NCI-H1048 (cell line): Measurements from ENCODE around the gene DERL3.

Source experiments
- DNase-seq: peaks from one replicate; lab custom pipeline; 2025; lab: John Stamatoyannopoulos, UW

The DERL3 gene

DNA sequence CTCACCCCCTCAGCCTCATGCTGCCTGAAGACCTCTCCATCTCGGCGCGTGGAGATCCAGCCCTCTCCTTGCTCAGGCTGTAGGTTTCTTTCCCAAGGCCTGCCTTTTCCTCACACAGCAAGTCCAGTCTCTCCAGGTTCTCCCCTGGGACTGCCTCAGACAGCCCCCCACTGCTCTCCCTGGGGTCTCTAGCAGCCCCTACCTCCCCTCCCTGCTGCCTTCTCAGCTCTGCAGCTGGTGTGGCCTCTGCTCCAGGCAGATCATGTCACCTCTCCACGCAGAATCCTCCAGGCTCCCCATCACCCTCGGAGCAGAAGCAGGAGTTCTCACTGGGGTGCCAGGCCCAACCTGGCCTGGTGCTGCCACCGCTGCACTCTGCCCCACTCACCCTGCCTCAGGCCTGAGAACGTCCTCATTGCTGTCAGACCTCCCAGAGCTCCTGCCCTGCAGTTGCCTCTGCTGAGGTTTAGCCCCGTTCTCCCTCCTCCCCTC, 36.9 kb downstream of the DERL3 start:
- no peak for DNase-seq

GRCh38 chr22:23801238-23801821, 37.5 kb downstream of the DERL3 start:
- no peak for DNase-seq

GRCh38 chr22:23800297-23801237, 38.2 kb downstream of the DERL3 start:
- no peak for DNase-seq

DNA sequence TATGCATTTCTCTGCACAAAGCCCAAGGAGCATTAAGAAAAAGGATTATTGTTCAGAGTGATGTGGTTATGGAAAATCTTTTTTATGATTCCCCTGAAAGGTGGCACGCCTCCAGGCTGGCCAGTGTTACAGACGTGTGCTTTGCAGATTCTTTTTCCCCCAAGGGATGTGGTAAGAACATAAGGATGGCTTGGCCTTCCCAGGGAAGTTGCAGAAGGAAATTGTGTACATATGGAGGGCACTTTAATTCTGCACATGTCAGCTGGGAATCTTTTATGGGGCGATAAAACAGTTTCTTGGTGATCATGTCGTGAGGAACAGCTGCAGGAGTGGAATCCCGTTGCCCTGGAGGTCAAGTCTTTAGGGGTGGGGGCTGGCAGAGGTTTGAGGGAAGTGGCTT, 42.3 kb downstream of the DERL3 start:
- no peak for DNase-seq

- DNase-seq = no peak
These were observed 45.5 kb downstream of the DERL3 start for GRCh38 chr22:23793326-23793725.

DNA sequence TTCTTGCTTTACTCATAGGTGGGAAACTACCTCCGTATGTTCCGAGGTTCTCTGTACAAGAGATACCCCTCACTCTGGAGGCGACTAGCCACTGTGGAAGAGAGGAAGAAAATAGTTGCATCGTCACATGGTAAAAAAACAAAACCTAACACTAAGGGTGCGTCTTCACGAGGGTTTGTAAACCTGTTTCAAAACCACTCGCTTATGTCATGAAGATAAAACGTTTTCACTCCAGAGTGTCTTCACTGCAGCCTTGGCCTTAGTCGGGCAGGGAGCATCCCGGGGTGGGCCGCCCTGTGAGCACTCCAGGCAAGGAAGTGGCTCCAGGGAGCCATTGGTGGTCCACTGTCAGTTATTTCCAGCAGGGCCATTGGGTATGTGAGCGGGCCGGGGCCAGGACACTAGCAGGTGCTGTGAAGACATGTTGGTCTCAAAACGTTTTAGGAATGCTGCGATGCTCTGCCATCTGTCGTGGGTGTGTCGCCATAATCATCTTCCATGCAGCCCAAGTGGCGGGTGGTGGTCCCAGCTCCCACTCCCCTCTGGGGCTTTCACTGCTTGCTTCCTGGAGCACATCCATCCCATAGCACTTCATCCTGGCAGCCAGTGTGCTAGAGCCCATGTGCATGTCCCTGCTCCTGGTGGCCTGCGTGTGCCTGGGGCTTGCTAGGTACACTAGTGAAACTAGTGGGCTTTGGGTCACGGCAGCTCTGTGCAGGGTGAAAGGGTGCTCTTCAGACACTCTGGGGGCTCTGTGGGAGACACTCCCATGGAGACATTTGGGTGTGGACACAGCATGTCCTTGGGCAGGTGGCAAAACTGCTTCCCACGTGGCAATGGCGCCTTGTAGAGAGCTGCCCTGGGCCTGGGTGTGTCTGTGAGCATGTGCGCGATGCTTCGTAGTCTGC, 46.8 kb downstream of the DERL3 start:
- DNase-seq = no peak

- no peak for DNase-seq
These were observed 47.7 kb downstream of the DERL3 start for GRCh38 chr22:23790819-23791737.

DNA sequence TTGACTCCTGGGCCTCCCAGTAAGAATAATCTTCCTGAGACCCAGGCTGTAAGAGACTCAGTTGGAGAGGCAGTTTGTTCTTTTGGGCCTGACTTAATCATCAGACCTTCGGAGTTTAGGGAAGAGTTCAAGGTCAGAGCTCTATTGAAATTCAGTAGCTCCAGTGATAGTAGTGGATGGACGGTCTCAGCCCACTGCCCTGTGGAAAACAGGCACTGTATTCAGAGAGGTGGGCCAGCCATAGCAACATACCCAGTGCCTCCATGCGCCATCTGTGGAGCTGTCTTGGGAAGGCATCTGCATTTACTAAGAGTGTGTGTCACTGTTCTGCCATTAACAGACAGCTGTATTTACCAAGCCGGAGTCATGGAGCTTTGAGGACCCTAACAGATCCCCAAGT, 49.2 kb downstream of the DERL3 start:
- no peak for DNase-seq

GRCh38 chr22:23789121-23789520, 49.7 kb downstream of the DERL3 start:
- no peak for DNase-seq

DNA sequence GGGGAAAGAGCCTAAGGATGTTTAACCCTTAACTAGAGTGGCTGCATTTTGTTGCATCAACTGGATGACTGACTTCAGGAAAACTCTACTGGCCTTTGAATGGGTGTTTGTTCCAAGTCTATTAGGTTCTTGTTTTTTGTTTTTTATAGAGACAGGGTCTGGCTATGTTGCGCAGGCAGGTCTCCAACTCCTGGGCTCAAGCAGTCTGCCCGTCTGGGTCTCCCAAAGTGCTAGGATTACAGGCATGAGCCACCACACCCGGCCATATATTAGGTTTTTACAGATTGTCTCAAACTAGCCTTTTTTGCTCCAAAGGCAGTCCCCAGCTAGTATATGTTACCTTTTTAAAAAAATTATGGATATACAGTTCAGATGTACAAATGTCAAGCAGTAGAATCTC, 50.9 kb downstream of the DERL3 start:
- DNase-seq = no peak

- no peak for DNase-seq
These were observed 51.3 kb downstream of the DERL3 start for GRCh38 chr22:23787600-23787896.

- peak; percentile 81 for DNase-seq
These were observed 51.8 kb downstream of the DERL3 start, which contains the start of gene SMARCB1 for GRCh38 chr22:23786752-23787599. TSS of gene SMARCB1 (plus strand) at chr22:23786966. CDS start at chr22:23787170, 204 bp downstream.

DNA sequence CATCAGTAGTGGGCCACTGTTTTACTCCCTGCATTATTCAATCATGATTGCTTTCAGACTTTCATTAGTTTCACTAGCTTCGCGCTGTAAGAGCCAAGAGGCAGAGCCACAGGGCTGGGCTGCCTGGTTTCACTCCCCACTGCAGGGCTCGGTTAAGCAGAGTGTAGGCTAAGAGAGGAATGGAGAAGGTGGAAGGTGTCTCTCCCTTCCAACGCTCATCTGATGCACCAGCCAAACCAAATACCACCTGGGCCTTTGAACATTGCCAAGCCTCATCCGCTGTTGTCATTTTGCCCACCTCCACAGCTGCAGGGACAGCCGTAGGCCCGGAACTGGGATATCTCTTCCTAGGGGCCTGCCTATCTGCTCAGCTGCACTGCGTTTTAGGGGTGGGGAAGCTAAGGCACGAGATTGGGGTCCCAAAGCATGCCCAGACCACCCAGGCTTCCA, 52.5 kb downstream of the DERL3 start:
- DNase-seq = no peak
